Activated naive CD4-positive, alpha-beta T cell treated with anti-CD3 and anti-CD28 coated beads, Interleukin-2, amount 50 U/mL, for 24 hours (primary cell): ENCODE measurements around the gene ITGB6.
A peak's percentile ranks its signal among the peaks of the same experiment; 100 is the strongest.

ENCODE experiments used
- H3K27ac Mint-ChIP-seq: one replicate; pipeline ENCODE4 v1.8.0; 2021; ENCODE audit warnings: mild to moderate bottlenecking, mixed read lengths
- H3K27me3 Mint-ChIP-seq: one replicate; pipeline ENCODE4 v1.8.0; 2021; ENCODE audit warnings: mixed read lengths
- H3K36me3 Mint-ChIP-seq: one replicate; pipeline ENCODE4 v1.8.0; 2021; ENCODE audit warnings: mixed read lengths
- H3K4me1 Mint-ChIP-seq: one replicate; pipeline ENCODE4 v1.8.0; 2021; ENCODE audit warnings: mixed read lengths
- H3K4me3 Mint-ChIP-seq: one replicate; pipeline ENCODE4 v1.8.0; 2021; ENCODE audit warnings: mild to moderate bottlenecking, mixed read lengths
- H3K9me3 Mint-ChIP-seq: one replicate; pipeline ENCODE4 v1.8.0; 2021; ENCODE audit warnings: mixed read lengths

ITGB6 gene

DNA sequence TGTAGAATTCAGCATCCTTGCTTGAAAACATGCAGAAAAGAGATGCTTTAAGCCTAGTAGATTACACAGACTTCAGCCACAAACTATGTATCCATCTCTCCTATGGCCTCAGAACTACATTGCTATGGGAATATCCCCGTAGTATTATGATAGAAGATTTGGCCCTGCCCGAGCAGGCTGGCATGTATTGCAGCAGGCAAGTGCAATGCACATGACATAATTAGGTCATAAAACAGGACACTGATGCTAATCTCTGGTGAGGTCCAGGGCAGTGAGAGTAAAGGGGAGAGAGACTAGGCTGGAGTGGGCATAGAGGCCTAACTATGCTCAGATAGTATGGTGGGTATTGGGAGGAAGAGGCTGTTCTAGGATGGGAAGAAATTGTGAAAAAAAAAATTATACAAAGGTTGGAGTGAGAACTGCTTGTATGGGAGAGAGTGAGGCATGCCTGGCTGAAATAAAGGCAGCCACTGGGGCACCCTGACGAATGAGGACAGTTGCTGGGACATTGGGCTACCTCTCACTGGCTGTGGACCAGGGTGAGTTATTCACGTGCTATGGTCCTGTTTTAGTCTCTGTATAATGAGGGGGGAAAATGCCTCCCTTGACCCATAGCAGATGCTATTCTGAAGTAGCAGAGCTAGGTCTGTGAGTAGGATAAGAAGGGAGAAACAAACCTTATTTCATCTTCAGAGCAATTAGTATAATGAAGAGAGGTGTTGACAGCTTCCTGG, 136.0 kb downstream of the ITGB6 start:
- no peak overlapping the region for H3K4me3 Mint-ChIP-seq
- H3K9me3 Mint-ChIP-seq = no peaks in the 10 kb centered on the region
- H3K27me3 Mint-ChIP-seq = peaks cover 38% of the 10 kb centered on the region
- H3K36me3 Mint-ChIP-seq = peaks cover 2% of the 10 kb centered on the region
- H3K4me1 Mint-ChIP-seq = peaks cover 7% of the 10 kb centered on the region
- H3K27ac Mint-ChIP-seq = peak overlapping the region; percentile 1

DNA sequence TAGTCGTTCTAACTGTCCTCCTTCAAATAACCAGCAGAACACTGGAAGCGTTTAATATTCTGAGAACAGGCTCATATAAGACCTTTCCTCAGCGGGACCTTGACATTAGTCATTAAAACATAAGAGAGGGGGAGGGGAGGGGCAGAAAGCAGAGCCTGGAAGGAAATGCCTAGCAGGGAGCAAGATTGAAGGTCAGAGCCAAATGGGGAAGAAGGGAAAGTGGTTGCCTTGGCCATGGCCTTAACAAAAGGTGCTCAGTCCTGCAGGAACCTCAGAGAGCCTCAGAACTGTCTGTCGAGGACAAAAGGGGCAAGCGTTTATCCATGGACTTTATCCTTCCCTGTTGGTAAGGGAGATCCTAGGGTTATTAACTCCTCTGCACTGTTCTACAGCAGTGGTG, 136.8 kb downstream of the ITGB6 start:
- Mint-ChIP-seq H3K27ac (no peak overlapping the region), H3K9me3 (no peaks in the 10 kb centered on the region), H3K36me3 (peaks cover 2% of the 10 kb centered on the region), H3K27me3 (peaks cover 44% of the 10 kb centered on the region), H3K4me3 (peak overlapping the region; percentile 82), H3K4me1 (peaks cover 7% of the 10 kb centered on the region)

DNA sequence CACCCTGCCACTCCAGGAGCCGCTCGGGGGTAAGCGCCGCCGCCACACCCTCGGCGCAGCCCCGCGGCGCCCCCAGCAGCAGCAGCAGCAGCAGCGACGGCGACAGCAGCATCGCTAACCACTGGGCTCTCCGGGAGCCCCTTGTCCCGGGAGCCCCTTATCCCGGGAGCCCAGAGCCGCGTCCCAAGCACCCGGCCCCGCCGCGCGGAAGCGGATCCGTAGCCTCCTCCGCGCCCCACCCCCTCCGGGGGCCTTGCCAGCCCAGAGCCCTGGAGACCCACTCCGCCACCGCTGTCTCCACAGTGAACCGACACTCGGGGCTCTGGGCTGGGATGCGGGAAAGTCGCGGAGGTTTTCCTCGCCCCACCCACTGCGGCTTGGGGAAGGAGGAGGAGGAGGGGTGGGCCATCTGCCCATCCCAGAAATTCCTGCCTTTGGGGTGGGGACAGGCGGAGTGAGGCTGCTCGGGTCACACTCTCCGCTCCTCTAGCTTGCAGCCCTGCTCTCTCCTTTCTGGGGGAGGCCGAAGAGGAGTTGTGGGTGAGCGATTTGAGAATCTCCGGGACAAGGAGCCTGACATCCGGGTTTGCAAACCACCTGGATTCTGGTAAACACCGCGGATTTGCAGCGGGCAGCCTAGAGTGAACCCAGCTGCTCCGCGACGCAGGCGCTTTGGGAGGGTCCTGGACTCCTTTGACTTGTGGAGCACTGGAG, 137.6 kb downstream of the ITGB6 start, which contains the start of gene PLA2R1:
Gene PLA2R1, minus strand, starts transcription at position 324 of the 714 bp plus-strand sequence. Its CDS starts 212 bp downstream, at position 112.
- Mint-ChIP-seq H3K4me3 (peak within 1 kb of the TSS; percentile 82), H3K27ac (no peak within 1 kb of the TSS), H3K27me3 (peaks cover 48% of the 10 kb centered on the region), H3K9me3 (no peaks in the 10 kb centered on the region), H3K36me3 (peaks cover 2% of the 10 kb centered on the region), H3K4me1 (peaks cover 7% of the 10 kb centered on the region)

DNA sequence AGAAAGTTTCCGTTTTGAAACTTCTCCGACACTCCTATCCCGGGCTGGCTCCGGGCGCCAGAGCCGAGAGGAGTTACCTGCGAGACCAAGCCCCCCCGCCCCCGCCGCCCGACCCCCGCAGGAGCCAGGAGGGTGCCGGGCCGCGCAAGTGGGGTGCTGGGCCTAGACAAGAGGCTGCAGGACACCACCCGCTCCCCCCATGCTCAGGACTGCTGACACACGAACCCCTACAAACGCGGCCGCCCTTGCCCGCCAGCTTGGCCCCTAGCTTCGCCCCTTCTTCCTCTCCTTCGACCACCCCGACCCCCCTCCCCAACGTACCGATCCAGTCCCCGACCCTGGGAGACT, 138.2 kb downstream of the ITGB6 start:
- peaks cover 2% of the 10 kb centered on the region for H3K36me3 Mint-ChIP-seq
- no peaks in the 10 kb centered on the region for H3K9me3 Mint-ChIP-seq
- H3K4me1 Mint-ChIP-seq = peaks cover 7% of the 10 kb centered on the region
- peaks cover 49% of the 10 kb centered on the region for H3K27me3 Mint-ChIP-seq
- H3K4me3 Mint-ChIP-seq = peak overlapping the region; percentile 42
- H3K27ac Mint-ChIP-seq = no peak overlapping the region

DNA sequence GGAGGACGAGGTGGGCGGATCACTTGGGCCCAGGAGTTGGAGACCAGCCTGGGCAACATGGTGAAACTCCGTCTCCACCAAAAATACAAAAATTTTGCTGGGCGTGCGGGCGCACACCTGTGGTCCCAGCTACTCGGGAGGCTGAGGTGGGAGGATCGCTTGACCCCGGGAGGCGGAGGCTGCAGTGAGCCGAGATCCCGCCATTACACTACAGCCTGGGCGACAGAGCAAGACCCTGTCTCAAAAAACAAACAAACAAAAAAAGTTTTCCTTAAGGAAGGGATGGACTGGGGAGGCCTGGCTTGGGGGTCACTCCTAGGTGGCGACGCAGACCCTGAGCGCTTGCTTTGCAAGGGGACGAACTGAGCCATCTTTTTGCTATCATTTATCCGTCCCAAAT, 138.5 kb downstream of the ITGB6 start:
- Mint-ChIP-seq H3K4me3 (peak overlapping the region; percentile 12), H3K27ac (no peak overlapping the region), H3K36me3 (peaks cover 2% of the 10 kb centered on the region), H3K4me1 (peaks cover 7% of the 10 kb centered on the region), H3K9me3 (no peaks in the 10 kb centered on the region), H3K27me3 (peaks cover 51% of the 10 kb centered on the region)

DNA sequence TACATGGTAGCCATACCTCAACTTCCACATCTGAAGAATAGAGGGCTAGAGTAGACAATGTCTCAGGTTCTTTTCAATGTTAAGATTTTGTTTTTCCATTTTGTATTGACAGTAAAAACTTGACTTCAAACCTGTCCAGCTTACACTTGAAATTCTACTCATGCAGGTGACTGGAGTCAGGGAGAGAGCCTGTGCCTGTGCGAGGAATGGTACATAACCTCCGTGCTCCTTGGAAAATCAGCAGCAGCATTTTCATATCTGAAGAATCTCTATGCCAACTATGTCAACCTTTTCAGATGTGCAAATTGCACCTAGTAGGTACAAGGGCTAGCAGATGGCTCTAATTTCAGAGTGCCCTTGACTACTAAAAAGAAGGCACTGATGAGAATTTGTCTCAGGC, 139.8 kb downstream of the ITGB6 start:
- H3K27ac Mint-ChIP-seq = no peak overlapping the region

DNA sequence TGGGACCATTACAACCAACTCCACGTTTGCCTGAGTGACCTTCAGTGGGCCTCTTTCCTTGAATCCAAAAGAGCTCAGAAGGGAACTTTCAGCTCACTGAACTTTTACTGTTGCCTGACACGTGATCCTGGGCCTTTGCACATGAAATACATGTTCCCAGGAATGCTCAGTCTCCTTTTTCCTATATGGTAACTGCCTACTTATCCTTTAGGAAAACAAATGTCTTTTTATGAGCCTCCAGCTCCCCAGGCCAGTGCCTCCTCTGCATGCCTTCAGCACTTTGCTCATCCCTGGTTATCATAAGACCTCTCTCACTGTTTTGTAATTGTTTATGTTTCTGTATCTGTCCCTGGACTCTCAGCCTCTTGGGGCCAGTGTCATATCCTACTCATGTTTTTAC, 142.7 kb downstream of the ITGB6 start:
- no peak overlapping the region for H3K4me3 Mint-ChIP-seq
- no peaks in the 10 kb centered on the region for H3K9me3 Mint-ChIP-seq
- no peaks in the 10 kb centered on the region for H3K4me1 Mint-ChIP-seq
- no peaks in the 10 kb centered on the region for H3K36me3 Mint-ChIP-seq
- peaks cover 41% of the 10 kb centered on the region for H3K27me3 Mint-ChIP-seq
- H3K27ac Mint-ChIP-seq = no peak overlapping the region

More for the DNA sequence above, 139.8 kb downstream of the ITGB6 start:
- Mint-ChIP-seq H3K27me3 (peaks cover 50% of the 10 kb centered on the region), H3K4me3 (no peak overlapping the region), H3K36me3 (peaks cover 2% of the 10 kb centered on the region), H3K9me3 (no peaks in the 10 kb centered on the region), H3K4me1 (peaks cover 7% of the 10 kb centered on the region)

DNA sequence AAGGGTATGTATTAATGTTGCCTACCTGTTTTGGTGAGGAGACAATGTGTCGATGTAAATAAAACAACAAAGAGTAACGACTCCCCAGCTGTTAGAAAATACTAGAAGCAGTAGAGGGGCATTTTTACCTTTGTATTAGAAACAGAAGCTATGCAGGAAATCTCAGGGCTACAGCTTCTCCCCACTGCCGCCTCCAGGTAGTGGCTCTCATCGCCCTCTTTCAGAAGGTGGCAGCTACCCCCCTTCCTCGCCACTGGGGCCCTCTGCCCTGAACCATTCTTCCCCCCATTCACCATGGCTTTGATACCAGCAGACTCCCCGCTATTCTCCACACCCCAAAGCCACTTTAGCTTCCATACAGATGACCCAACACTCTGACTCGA, 144.4 kb downstream of the ITGB6 start:
- H3K27me3 Mint-ChIP-seq = peaks cover 33% of the 10 kb centered on the region
- H3K27ac Mint-ChIP-seq = no peak overlapping the region
- H3K9me3 Mint-ChIP-seq = no peaks in the 10 kb centered on the region
- H3K4me1 Mint-ChIP-seq = no peaks in the 10 kb centered on the region
- no peaks in the 10 kb centered on the region for H3K36me3 Mint-ChIP-seq
- H3K4me3 Mint-ChIP-seq = no peak overlapping the region

DNA sequence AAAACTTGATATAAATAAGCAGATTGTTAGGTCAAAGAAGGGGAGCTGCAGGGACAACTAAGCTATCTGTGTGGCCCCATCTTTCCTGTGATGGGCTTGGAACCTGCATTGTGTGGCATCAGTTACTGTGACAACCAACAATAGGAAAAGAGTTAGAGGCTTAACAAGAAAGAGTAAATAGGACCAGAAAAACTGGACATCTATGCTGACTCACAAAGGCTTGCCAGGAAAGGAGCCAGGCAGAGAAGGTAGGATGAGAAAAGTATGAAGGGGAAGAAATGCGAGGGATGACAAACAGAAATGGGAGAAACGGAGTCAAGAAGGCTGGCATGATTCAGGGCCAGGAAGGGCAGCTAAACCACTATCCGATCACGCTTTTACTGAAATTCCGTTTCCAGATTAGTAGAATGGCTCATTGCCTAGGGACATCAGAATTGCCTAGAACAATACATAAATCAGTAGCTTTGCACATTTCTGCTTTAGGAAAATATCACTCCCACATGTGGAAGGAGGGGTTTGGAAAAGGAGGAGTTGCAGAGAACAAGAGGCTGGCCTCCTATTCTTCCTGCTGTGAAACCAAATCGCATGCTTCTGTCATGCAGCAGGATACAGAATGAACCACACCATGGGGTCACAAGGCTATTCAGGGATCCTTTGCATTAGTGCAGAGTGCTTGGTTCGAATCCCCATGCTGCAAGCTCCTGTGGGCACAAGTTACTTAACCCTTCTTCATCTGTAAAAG, 144.9 kb downstream of the ITGB6 start:
- Mint-ChIP-seq H3K27ac (no peak overlapping the region), H3K9me3 (no peaks in the 10 kb centered on the region), H3K36me3 (no peaks in the 10 kb centered on the region), H3K27me3 (peaks cover 28% of the 10 kb centered on the region), H3K4me3 (no peak overlapping the region), H3K4me1 (no peaks in the 10 kb centered on the region)

DNA sequence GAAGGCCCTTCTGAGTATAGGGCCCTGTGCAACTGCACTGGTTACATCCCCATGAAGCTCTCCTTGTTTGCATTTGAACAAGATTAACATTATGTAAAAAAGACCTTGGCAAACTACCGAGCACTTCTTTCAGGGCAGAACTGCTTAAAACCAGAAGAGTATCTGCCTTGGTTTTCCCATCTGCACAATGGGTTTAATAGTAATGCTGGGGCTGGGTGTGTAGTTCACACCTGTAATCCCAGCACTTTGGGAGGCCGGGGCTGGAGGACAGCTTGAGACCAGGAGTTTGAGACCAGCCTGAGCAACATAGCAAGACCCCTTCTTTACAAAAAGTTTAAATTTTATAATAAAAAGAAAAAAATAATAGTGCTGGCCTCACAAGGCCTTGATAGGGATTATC, 146.1 kb downstream of the ITGB6 start:
- H3K36me3 Mint-ChIP-seq = no peaks in the 10 kb centered on the region
- H3K4me3 Mint-ChIP-seq = no peak overlapping the region
- no peaks in the 10 kb centered on the region for H3K9me3 Mint-ChIP-seq
- no peak overlapping the region for H3K27ac Mint-ChIP-seq
- no peaks in the 10 kb centered on the region for H3K4me1 Mint-ChIP-seq
- peaks cover 22% of the 10 kb centered on the region for H3K27me3 Mint-ChIP-seq

DNA sequence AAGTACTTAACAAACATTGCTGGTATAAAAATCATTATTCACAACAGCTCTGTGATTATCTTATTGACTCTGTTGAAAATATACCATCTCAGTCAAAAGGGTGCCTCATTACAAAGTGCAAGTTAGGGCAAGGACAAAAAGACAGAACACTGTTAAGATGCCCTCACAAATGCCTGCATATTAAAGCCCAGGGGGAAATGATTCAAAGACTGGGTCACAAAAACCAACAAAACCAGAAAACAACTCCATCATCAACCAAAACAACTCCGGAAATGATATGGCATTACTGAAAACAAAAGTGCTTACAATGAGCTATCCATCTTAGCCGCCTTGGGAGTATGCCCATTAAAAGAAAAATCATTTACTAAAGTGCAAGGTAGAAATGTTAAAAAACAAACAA, 147.5 kb downstream of the ITGB6 start:
- Mint-ChIP-seq H3K4me1 (no peaks in the 10 kb centered on the region), H3K27me3 (peaks cover 13% of the 10 kb centered on the region), H3K36me3 (no peaks in the 10 kb centered on the region), H3K4me3 (no peak overlapping the region), H3K9me3 (no peaks in the 10 kb centered on the region), H3K27ac (no peak overlapping the region)

DNA sequence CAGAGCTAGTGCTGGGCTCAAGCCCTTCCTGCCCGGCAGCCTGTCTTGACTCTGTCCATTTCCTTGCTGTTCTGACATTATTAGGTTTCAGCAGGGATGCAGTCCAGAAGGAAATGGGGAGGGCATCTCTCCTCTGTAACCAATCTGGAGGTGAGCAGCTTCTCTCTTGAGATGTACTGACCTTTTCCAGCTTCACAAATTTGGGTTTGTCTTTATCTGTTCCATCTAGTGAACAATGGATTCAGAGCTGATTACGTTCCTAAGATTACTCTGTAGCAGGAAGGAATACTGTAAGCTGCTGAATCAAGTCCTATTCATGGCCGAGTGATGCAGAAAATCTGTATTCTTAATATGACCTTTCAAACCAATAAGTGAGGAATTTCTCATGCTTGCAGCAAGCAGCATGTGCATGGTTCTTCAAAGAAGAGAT, 148.7 kb downstream of the ITGB6 start:
- Mint-ChIP-seq H3K9me3 (no peaks in the 10 kb centered on the region), H3K4me3 (no peak overlapping the region), H3K27ac (no peak overlapping the region), H3K27me3 (peaks cover 8% of the 10 kb centered on the region), H3K4me1 (no peaks in the 10 kb centered on the region), H3K36me3 (no peaks in the 10 kb centered on the region)

DNA sequence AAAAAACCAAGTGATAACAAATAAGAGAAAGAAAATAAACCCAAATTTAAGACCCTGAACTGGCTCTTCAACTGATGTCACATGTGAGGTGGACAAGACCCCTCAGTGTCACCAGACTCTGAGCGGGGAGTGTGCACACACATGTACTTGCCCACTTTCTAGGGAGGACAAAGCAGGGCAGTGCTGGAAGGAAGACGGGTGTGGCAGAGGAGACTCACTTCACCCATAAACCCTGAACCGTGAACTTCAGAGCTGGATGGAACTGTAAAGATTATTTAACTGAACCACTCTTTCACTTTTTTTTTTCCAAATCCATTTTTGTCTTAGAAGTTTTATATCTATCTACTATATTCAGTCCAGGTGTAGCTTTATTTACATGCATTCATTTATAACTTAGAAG, 149.9 kb downstream of the ITGB6 start:
- no peak overlapping the region for H3K27ac Mint-ChIP-seq
- H3K36me3 Mint-ChIP-seq = no peaks in the 10 kb centered on the region
- peaks cover 5% of the 10 kb centered on the region for H3K27me3 Mint-ChIP-seq
- H3K9me3 Mint-ChIP-seq = no peaks in the 10 kb centered on the region
- H3K4me1 Mint-ChIP-seq = no peaks in the 10 kb centered on the region
- H3K4me3 Mint-ChIP-seq = no peak overlapping the region
